SIG-M5 treated with dmso at 0.1 percent for 504 hours (cell line): ENCODE measurements around the gene CDK5RAP2.

ENCODE experiments used
- DNase-seq: peaks from one replicate; lab custom pipeline; 2025; ENCODE audit not compliant: unreplicated experiment; lab: John Stamatoyannopoulos, UW

CDK5RAP2 gene

GRCh38 chr9:120405860-120406259, 174.1 kb downstream of the CDK5RAP2 start:
- no peak for DNase-seq

- DNase-seq: no peak
Observed at GRCh38 chr9:120405134-120405533, 174.8 kb downstream of the CDK5RAP2 start.

GRCh38 chr9:120403543-120403856, 176.5 kb downstream of the CDK5RAP2 start:
- DNase-seq: no peak

- DNase-seq: peak; percentile 91
Observed at GRCh38 chr9:120402741-120403542, 177.0 kb downstream of the CDK5RAP2 start.

GRCh38 chr9:120399940-120400339, 180.0 kb downstream of the CDK5RAP2 start:
- DNase-seq: no peak

- no peak for DNase-seq
Observed at GRCh38 chr9:120398286-120398685, 181.7 kb downstream of the CDK5RAP2 start.

- no peak for DNase-seq
Observed at GRCh38 chr9:120397453-120397852, 182.5 kb downstream of the CDK5RAP2 start.

- DNase-seq: no peak
Observed at GRCh38 chr9:120396931-120397330, 183.0 kb downstream of the CDK5RAP2 start.

GRCh38 chr9:120396418-120396817, 183.5 kb downstream of the CDK5RAP2 start:
- DNase-seq: no peak

- DNase-seq: no peak
Observed at GRCh38 chr9:120395376-120395775, 184.6 kb downstream of the CDK5RAP2 start.

GRCh38 chr9:120394058-120394669, 185.8 kb downstream of the CDK5RAP2 start:
- DNase-seq: peak; percentile 2

- DNase-seq: no peak
Observed at GRCh38 chr9:120393386-120394057, 186.4 kb downstream of the CDK5RAP2 start.

GRCh38 chr9:120392711-120393110, 187.3 kb downstream of the CDK5RAP2 start:
- no peak for DNase-seq

- no peak for DNase-seq
Observed at GRCh38 chr9:120392245-120392644, 187.7 kb downstream of the CDK5RAP2 start.

- DNase-seq: no peak
Observed at GRCh38 chr9:120391691-120392090, 188.3 kb downstream of the CDK5RAP2 start.

GRCh38 chr9:120390637-120391190, 189.3 kb downstream of the CDK5RAP2 start:
- no peak for DNase-seq

- DNase-seq: no peak
Observed at GRCh38 chr9:120389867-120390266, 190.1 kb downstream of the CDK5RAP2 start.

- DNase-seq: no peak
Observed at GRCh38 chr9:120389300-120389699, 190.7 kb downstream of the CDK5RAP2 start.

- no peak for DNase-seq
Observed at GRCh38 chr9:120388003-120388855, 191.7 kb downstream of the CDK5RAP2 start.

- DNase-seq: no peak
Observed at GRCh38 chr9:120387257-120388002, 192.5 kb downstream of the CDK5RAP2 start.
